ENCODE results near the gene PKD1L1.
"Not testable (repeated sequence)": the region's sequence is repeated elsewhere in the genome, so short reads cannot be mapped to it uniquely, and the experiment has no call there.

PKD1L1 gene, protein sequence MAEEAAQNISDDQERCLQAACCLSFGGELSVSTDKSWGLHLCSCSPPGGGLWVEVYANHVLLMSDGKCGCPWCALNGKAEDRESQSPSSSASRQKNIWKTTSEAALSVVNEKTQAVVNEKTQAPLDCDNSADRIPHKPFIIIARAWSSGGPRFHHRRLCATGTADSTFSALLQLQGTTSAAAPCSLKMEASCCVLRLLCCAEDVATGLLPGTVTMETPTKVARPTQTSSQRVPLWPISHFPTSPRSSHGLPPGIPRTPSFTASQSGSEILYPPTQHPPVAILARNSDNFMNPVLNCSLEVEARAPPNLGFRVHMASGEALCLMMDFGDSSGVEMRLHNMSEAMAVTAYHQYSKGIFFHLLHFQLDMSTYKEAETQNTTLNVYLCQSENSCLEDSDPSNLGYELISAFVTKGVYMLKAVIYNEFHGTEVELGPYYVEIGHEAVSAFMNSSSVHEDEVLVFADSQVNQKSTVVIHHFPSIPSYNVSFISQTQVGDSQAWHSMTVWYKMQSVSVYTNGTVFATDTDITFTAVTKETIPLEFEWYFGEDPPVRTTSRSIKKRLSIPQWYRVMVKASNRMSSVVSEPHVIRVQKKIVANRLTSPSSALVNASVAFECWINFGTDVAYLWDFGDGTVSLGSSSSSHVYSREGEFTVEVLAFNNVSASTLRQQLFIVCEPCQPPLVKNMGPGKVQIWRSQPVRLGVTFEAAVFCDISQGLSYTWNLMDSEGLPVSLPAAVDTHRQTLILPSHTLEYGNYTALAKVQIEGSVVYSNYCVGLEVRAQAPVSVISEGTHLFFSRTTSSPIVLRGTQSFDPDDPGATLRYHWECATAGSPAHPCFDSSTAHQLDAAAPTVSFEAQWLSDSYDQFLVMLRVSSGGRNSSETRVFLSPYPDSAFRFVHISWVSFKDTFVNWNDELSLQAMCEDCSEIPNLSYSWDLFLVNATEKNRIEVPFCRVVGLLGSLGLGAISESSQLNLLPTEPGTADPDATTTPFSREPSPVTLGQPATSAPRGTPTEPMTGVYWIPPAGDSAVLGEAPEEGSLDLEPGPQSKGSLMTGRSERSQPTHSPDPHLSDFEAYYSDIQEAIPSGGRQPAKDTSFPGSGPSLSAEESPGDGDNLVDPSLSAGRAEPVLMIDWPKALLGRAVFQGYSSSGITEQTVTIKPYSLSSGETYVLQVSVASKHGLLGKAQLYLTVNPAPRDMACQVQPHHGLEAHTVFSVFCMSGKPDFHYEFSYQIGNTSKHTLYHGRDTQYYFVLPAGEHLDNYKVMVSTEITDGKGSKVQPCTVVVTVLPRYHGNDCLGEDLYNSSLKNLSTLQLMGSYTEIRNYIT (N-terminal part only)

DNA sequence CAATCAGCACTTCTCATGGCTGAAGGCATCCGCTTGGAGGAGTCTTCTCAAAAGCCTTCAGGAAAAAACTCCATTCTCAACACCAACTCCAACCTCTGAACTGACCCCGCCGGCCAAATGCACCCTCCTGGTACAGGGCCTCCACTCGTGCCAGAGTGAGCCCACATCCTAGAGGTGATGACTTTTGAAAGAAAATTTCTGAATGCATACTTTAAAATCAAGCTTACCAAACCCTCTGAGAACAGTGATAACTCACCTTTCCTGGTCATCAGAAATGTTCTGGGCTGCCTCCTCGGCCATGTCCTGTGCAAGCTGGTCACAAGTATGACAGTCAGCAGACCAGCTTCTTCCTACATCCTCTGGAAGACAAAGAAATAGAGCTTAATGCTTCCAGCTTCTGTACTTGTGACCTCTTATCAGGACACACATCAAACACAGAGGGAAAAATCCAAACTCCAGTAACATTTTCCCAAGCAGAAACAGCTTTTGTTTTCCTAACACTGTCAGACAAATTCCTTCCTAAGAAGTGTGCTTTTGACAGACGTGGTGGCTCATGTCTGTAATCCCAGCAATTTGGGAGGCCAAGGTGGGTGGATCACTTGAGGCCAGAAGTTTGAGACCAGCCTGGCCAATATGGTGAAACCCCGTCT, at the start of gene PKD1L1:
TSS of gene PKD1L1 (minus strand) at position 326 of the 650 bp plus-strand sequence. CDS start at position 300, 26 bp downstream.
- DNase-seq = no peak

DNA sequence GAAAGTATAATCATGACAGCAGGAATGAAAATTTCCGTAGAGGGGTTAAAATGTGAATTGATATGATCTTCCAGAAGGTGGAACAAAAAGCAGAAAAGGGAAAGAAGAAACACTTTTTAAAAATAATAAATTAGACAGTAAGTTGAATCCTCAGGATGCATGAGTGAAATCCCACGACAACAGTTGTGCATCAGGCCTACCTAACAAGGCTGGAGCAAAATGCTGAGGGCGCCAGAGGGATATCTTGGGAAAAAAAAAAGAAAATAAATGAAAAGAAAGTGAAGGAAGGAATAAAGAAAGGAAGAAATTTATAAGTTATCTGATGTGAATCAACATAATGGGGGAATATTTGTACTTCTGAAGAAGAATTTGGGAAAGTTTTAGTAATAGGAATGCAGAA, 44.2 kb upstream of the PKD1L1 start:
- DNase-seq = no peak

DNA sequence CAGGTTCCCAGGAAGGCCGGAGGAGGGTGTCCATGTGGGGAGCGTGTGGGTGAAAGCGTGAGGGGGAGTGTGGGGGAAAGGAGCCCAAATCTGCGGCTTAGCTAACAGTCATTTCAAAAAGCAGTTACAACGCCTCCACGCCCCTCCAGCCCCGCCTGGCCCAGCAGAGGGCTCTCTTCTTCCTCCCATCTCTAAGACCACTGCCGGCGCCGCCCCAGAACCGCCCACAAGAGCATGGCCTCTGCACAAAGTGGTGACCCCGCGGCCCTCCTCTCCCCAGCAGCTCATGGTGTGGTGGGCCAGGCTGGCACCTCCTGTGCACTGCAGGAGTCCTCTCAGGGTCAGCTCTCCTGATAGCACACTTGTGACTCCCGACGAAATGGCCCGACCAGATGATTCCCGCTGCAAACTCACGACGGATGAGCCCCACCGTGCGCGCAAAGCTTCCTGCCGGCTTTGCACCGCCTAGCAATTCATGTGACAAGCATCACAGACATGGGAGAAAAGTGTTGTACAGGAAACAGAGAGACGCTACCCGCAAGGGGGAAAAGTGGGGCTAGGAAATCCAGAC, 43.6 kb upstream of the PKD1L1 start:
- DNase-seq = peak; percentile 90

DNA sequence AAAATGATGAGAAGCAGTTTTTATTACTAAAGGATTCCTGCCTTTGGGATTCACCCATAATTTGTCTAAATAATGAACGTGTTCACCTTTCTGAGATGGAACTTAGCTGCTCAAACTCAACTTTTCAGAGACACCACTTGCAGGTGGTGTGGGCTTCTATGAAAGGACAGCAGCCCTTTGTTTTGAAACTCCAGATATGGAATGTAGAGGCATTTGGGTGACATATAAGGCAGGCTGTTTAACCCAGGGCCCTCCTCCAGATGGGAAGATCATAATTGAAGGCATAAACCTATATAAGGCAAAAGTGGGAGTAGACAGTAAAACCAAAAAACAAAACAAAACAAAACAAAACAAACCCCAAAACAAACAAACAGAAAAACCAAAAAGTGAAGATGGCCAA, 43.0 kb upstream of the PKD1L1 start:
- DNase-seq = no peak

DNA sequence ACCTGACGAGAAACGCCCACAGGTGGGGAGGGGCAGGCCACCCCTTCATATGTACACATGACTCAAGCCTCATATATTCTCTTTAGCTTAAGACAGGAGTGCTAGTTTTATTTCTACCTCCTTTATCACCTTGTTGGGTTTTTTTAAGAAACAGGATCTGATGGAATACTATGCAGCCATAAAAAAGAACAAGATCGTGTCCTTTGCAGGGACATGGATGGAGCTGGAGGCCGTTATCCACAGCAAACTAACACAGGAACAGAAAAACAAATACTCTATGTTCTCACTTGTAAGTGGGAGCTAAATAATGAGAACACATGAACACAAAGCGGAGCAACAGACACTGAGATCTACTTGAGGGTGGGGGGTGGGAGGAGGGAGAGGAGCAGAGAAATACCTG, 42.3 kb upstream of the PKD1L1 start:
- no peak for DNase-seq

DNA sequence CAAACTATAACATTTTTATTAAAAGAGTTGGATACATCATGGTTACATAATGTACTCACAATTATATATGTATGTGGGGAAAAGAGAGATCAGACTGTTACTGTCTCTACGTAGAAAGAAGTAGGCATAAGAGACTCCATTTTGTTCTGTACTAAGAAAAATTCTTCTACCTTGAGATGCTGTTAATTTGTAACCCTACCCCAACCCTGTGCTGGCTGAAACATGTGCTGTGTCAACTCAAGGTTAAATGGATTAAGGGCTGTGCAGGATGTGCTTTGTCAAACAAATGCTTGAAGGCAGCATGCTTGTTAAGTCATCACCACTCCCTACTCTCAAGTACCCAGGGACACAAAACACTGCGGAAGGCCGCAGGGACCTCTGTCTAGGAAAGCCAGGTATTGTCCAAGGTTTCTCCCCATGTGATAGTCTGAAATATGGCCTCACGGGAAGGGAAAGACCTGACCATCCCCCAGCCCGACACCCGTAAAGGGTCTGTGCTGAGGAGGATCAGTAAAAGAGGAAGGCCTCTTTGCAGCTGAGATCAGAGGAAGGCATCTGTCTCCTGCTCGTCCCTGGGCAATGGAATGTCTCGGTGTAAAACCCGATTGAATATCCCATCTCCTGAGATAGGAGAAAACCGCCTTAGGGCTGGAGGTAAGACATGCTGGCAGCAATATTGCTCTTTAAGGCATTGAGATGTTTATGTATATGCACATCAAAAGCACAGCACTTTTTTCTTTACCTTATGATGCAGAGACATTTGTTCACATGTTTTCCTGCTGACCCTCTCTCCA, 41.5 kb upstream of the PKD1L1 start:
- DNase-seq = not testable (repeated sequence)

DNA sequence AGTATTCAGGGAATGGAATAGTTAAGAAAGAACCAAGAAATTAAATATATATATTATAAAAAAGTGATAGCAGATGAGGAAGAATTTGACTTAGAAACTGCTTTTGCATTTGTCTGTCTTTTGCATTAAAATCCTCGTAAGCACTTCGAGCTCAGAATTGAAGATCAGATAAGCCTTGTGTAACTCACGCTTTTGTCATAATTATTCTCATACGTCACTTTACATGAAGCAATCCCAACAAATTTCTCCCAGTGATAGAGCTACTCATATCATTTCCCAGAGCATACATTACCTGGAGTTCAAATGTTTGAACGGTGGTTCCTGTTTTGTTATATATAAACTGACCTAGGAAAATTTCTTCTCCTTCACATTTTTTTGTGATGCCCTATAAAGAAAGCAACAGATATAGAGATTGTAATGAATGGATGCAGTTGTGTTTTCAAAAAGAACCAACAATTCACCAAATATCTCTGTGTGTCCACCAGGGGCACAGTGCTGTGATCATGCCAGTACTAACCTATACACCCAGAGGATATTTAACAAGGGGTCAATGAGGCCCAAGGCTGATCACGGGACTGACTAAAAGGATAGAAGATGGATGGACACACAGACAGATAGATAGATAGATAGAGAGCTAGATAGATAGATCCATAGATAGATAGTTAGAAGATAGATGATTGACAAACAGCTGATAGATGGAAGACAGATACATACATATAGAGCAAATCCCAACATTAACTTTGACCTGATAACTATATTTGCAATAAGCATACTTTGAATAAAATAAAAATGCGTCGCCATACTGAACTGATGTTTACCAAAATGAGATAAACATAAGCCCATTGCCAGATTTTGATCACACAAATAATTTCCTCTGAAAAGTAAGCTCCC, 40.5 kb upstream of the PKD1L1 start:
- DNase-seq = peak; percentile 18

DNA sequence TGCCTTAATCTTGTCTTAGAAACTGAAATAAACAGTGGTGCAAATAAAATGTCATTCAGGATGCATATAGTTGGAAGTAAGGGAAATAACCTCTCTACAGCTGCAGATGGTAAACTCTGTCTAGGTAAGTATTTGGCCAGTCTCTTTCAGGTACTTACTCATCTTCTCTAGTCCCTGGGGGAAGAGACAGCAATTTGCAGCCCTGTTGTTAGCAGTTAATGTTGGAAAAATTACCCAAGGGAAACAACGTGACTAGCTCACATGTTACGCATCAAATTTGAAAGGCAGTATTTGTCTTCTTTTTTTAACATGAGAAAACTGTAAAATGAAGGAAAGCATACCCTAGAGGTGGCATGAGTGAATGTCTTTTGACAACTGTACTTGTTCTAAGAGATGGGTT, 34.3 kb upstream of the PKD1L1 start:
- DNase-seq = no peak

DNA sequence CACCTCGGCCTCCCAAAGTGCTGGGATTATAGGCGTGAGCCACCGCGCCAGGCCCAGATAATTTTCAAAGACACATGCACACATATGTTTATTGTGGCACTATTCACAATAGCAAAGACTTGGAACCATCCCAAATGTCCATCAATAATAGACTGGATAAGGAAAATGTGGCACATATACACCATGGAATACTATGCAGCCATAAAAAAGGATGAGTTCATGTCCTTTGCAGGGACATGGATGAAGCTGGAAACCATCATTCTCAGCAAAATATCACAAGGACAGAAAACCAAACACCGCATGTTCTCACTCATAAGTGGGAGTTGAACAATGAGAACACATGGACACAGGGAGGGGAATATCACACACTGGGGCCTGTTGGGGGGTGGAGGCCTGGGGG, 32.4 kb upstream of the PKD1L1 start:
- not testable (repeated sequence) for DNase-seq

DNA sequence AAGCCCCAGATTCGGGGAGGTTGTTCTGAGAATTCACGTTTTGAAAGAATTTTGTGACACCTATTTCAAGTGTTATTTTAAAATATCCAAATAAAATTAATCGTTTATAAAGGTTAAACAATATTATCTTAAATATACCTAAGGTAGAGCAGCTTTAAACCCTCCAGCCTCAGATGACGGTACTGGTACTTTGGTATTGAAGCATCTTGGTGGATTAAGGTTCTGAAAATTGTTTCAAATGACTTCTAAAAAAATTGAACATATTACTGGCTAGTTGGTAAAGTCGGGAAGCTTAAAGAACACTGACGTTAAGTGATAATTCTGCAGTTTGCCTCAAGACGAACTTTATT, 31.5 kb upstream of the PKD1L1 start:
- no peak for DNase-seq

DNA sequence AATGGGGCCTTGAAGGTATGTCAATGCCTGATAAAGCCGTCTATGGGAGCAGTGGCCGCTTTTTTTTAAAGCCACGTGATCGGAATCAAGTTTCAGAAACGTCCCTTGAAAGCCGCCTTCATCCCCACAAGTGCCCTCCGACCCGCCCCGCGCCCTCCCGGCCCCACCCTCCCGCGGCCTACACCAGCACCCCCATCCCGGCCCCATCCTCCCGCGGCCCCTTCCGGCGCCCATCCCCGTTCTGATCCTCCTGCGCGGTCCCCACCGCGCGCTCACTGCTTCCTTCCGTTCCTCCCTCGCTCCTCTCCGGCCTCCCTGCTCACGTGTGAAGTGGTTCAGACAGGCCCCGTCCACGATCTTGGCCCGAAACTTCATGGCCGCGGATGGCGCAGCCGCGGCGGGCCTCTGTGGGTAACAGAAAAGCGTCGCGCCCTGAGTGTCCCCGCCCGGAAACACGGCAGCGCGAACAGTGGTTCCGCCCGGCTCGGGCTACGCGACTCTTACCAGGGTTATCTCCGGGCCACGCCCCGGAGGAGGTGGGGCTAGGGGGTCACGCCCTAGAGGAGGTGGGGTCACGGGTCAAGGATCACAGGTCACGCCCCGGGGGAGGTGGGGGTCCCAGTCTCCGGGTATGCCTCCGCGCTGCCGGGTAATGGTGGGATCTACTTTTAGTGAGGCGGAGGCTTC, 31.0 kb upstream of the PKD1L1 start, which contains the start of gene HUS1:
TSS of gene HUS1 (minus strand) at position 471 of the 687 bp plus-strand sequence. CDS start at position 375, 96 bp downstream.
- peak; percentile 98 for DNase-seq

DNA sequence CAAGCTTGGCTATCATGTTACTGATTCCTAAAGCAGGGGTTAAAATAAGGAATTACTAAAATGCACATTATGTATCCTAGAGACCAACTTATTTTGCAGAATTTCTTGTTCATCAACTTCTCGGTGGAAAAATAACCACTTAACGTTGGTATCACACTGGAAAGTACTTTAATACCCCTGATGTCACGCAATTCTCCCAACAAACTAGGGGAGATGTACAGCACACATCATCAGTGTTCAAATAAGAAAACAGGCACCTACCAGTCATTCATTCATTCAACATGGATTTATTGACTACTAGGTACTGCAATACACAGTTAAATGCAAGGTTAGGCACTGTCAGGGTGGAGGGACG, 30.5 kb upstream of the PKD1L1 start:
- DNase-seq = no peak

DNA sequence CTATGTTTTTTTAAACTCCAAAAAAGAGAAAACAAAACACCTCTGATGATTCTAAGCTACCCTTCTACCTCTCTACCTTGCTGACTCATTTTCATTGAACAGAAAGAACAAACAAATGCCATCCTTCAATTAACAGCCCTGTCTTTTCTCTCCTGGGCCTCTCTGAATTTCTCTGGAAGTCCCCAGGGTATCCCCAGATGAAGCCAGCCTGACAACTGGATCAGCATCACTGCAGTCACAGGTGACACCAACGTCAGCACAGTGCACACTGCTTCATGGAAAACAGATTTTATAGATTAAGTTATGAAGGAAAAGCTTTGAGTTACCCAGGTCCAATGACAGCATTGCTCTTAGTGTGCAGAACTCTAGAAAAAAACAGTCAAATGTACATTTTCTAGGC, 25.5 kb upstream of the PKD1L1 start:
- no peak for DNase-seq

DNA sequence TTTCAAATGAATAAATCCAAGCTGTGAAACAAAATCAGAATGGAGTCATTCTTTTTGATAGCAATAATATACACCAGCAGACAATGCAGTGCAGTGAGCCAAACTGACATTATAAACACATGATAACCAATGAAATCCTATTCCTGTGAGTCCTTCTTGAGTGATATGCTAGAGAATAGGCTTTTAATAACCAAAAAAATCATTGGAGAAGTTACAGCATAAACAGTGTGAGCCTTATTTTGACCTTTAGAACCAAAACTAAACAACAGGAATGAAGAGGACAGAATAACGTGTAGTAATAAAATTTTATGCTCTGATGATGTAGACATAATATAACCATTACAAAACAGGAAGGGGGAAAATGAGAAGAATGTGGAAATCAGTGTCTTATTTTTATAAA, 22.5 kb upstream of the PKD1L1 start:
- no peak for DNase-seq

DNA sequence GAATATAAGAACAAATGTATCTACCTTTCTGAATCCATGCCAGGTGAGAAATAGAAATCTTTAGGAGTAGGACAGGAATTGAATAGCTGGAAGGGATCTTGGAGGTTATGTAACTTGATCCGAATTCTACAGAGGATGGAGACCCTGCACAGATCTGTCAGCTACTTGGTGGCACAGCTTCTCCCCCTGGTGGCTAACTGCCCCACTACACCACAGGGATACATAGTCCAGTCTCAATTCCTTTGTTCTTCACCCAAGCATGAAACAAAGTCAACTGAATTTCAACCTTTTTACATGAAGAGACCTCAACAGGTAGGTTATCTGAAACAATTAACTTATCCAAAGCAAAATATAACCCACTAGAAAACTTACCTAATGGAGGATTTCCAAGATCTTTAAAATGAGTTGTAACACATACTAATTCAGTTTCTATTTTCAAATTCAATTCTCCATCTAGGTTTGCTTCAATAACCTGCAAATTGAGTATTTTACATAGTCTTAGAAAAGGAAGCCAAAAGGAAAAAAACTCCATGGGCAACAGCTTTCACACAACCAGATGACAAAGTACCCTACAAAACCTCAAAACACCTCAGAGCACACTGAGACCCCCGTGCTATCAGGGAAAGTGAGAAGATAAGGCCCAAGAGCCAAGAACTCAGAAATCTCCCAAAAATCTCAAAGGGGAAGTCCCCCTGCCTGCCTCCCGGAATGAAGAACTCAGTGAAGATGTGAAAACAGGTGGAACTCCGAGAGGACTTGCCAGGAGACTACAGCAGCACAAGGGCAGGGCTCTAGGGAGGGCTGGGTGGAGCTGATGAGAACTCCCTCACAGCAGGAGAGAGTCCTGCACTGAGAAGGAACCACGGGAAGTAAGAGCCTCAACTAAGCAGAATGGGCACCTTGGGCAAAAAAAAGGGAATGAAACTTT, 20.8 kb upstream of the PKD1L1 start:
- DNase-seq = peak; percentile 60

DNA sequence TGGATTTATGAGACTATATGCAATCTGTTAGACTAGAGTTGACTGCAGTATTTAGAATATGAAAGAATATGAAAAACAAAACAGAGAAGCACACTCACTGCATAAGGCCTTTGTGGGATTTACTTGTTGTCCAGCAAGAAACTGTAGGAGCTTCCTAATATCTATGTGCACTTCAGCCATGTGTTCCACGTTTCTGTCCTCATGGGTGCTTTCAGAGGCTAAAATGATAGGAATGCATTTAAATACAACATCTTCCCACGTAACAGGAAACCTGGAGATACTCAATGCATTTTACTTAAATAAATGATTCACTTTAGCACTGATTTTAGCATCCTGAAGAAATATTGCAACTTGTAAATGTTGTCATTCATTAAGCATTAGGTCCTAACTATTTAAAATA, 19.4 kb upstream of the PKD1L1 start:
- DNase-seq = no peak

DNA sequence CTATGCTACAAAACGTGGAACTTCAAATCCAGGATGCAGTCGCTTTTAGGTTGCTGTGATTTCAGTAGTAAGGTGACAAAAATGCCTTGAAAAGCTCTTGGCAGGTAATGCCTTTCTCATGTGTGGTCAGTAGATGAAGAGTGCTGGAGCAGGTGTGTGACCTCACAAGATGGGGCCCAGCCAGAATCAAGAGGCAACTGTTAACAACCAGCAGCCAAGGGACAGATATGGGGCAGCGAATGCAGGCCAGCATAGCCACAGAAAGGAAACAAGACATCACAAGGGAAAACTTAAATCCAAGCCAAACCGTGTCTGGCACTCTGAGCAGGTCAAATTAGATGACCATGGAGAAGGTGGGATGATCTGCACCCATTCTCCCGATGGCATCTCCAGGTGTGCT, 18.9 kb upstream of the PKD1L1 start:
- no peak for DNase-seq

DNA sequence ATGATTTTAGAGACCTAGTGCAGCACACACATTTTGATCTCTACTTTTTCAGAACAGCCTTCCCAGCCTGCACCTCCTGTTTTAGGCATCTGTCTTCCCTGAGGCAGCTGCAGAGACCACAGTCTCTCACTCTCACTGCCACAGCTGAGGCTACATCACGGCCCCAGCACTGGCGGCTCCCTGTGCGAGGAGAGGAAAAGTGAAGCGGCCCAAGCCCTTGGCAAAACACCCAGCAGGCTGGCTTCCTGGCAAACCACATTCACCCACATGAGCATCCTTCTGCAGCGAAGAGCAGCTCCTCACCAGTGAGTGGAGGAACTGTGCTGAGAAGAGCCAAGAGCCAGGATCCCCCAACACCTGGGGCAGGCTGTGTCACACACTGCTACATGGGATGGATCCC, 17.2 kb upstream of the PKD1L1 start:
- DNase-seq = no peak

DNA sequence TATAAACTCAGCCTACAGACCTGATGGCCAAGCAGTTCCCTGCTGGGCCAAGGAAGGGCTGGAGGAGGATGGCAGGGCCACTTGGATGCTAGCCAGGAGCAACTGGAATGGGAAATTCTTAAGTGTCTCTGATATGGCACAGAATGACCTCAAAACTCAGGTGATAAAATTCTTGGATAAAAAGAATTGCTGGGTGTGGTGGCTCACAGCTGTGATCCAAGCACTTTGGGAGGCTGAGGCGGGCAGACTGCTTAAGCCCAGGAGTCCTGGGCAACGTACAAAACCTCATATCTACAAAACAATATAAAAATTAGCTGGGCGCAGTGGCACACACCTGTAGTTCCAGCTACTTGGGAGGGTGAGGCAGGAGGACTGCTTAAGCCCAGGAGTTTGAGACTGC, 14.0 kb upstream of the PKD1L1 start:
- no peak for DNase-seq

Data from RPMI8226 (cell line).